ENCODE measurements around the gene AP4E1.
"Not testable (repeated sequence)": the region's sequence is repeated elsewhere in the genome, so short reads cannot be mapped to it uniquely, and the experiment has no call there.

AP4E1 gene

GRCh38 chr15:50872832-50873426 lies 35.6 kb upstream of the AP4E1 start:
- peaks cover 15% of the 10 kb centered on the region for H3K4me1 ChIP-seq (ENCODE audit: insufficient read depth, low read length)
- TF ChIP-seq EZH2 (IDR thresholded peaks at IDR 0.05; ENCODE audit: borderline replicate concordance, low read depth, low read length, severe bottlenecking), result no peak
- TF ChIP-seq CTCF (IDR thresholded peaks at IDR 0.05; ENCODE audit: borderline replicate concordance, extremely low read depth, low read length, poor library complexity, severe bottlenecking), result no peak
- H3K36me3 ChIP-seq (ENCODE audit: insufficient read depth, low read length), result no peaks in the 10 kb centered on the region
- H3K9me3 ChIP-seq (ENCODE audit: insufficient read depth, low read length, severe bottlenecking), result no peaks in the 10 kb centered on the region
- DNase-seq (no peak), ATAC-seq (ENCODE audit: insufficient read depth, low read depth) (no peak)
- H2AFZ ChIP-seq (ENCODE audit: low read depth, low read length), result no peak overlapping the region
- H3K4me2 ChIP-seq (ENCODE audit: insufficient read depth, low read length), result no peak overlapping the region
- H3K27ac ChIP-seq (ENCODE audit: low read length), result no peak overlapping the region
- no peaks in the 10 kb centered on the region for H4K20me1 ChIP-seq (ENCODE audit: insufficient read depth, low read length)
- no peaks in the 10 kb centered on the region for H3K27me3 ChIP-seq (ENCODE audit: insufficient read depth, low read length, poor library complexity)
- no peaks in the 10 kb centered on the region for H3K79me2 ChIP-seq (ENCODE audit: insufficient read depth, low read length)
- no peak overlapping the region for H3K4me3 ChIP-seq (ENCODE audit: low read depth in 1 of 2, low read length in 2 of 2)
- H3K9ac ChIP-seq (ENCODE audit: low read depth, low read length), result no peak overlapping the region

GRCh38 chr15:50873935-50874361 lies 34.5 kb upstream of the AP4E1 start:
- Histone ChIP-seq H3K79me2 (ENCODE audit: insufficient read depth, low read length) (no peaks in the 10 kb centered on the region), H3K4me3 (ENCODE audit: low read depth in 1 of 2, low read length in 2 of 2) (no peak overlapping the region), H3K9ac (ENCODE audit: low read depth, low read length) (no peak overlapping the region), H3K27ac (ENCODE audit: low read length) (no peak overlapping the region), H3K4me2 (ENCODE audit: insufficient read depth, low read length) (no peak overlapping the region), H2AFZ (ENCODE audit: low read depth, low read length) (no peak overlapping the region), H3K36me3 (ENCODE audit: insufficient read depth, low read length) (no peaks in the 10 kb centered on the region), H4K20me1 (ENCODE audit: insufficient read depth, low read length) (no peaks in the 10 kb centered on the region), H3K4me1 (ENCODE audit: insufficient read depth, low read length) (peaks cover 21% of the 10 kb centered on the region), H3K27me3 (ENCODE audit: insufficient read depth, low read length, poor library complexity) (no peaks in the 10 kb centered on the region), H3K9me3 (ENCODE audit: insufficient read depth, low read length, severe bottlenecking) (no peaks in the 10 kb centered on the region)
- no peak for ATAC-seq (ENCODE audit: insufficient read depth, low read depth)
- TF ChIP-seq CTCF (IDR thresholded peaks at IDR 0.05; ENCODE audit: borderline replicate concordance, extremely low read depth, low read length, poor library complexity, severe bottlenecking), result no peak
- TF ChIP-seq EZH2 (IDR thresholded peaks at IDR 0.05; ENCODE audit: borderline replicate concordance, low read depth, low read length, severe bottlenecking), result no peak
- no peak for DNase-seq

GRCh38 chr15:50875238-50875637 lies 33.2 kb upstream of the AP4E1 start:
- not testable (repeated sequence) for ATAC-seq (ENCODE audit: insufficient read depth, low read depth); DNase-seq; H3K27me3 ChIP-seq (ENCODE audit: insufficient read depth, low read length, poor library complexity); H3K4me2 ChIP-seq (ENCODE audit: insufficient read depth, low read length); H2AFZ ChIP-seq (ENCODE audit: low read depth, low read length); H4K20me1 ChIP-seq (ENCODE audit: insufficient read depth, low read length); H3K79me2 ChIP-seq (ENCODE audit: insufficient read depth, low read length); H3K9ac ChIP-seq (ENCODE audit: low read depth, low read length); H3K4me3 ChIP-seq (ENCODE audit: low read depth in 1 of 2, low read length in 2 of 2); H3K9me3 ChIP-seq (ENCODE audit: insufficient read depth, low read length, severe bottlenecking); H3K36me3 ChIP-seq (ENCODE audit: insufficient read depth, low read length); H3K27ac ChIP-seq (ENCODE audit: low read length)
- peaks cover 34% of the 10 kb centered on the region for H3K4me1 ChIP-seq (ENCODE audit: insufficient read depth, low read length)

- peak overlapping the region in 1 of 2 experiments; percentile 58; a peak in 2 of 4 replicates for H3K4me3 ChIP-seq (ENCODE audit: low read depth in 1 of 2, low read length in 2 of 2)
- peaks cover 46% of the 10 kb centered on the region for H3K4me1 ChIP-seq (ENCODE audit: insufficient read depth, low read length)
- peak overlapping the region; percentile 63 for H3K4me2 ChIP-seq (ENCODE audit: insufficient read depth, low read length)
- H3K9me3 ChIP-seq (ENCODE audit: insufficient read depth, low read length, severe bottlenecking), result no peaks in the 10 kb centered on the region
- H2AFZ ChIP-seq (ENCODE audit: low read depth, low read length), result peak overlapping the region; percentile 86
- H3K36me3 ChIP-seq (ENCODE audit: insufficient read depth, low read length), result no peaks in the 10 kb centered on the region
- peak overlapping the region; percentile 78 for H3K27ac ChIP-seq (ENCODE audit: low read length)
- no peak for ATAC-seq (ENCODE audit: insufficient read depth, low read depth)
- TF ChIP-seq CTCF (IDR thresholded peaks at IDR 0.05; ENCODE audit: borderline replicate concordance, extremely low read depth, low read length, poor library complexity, severe bottlenecking), result no peak
- H4K20me1 ChIP-seq (ENCODE audit: insufficient read depth, low read length), result no peaks in the 10 kb centered on the region
- no peak for DNase-seq
- H3K9ac ChIP-seq (ENCODE audit: low read depth, low read length), result peak overlapping the region; percentile 48
- H3K79me2 ChIP-seq (ENCODE audit: insufficient read depth, low read length), result no peaks in the 10 kb centered on the region
- no peaks in the 10 kb centered on the region for H3K27me3 ChIP-seq (ENCODE audit: insufficient read depth, low read length, poor library complexity)
Measured at GRCh38 chr15:50876260-50876988, 32.1 kb upstream of the AP4E1 start.

Data from DND-41 (cell line).